GM18951 (cell line): Measurements from ENCODE around the gene NRIP1.

Experiments used
- POLR2A ChIP-seq: IDR thresholded peaks from 4 replicates; pipeline ENCODE4 v1.6.1; 2011; ENCODE audit warnings: mild to moderate bottlenecking; ENCODE audit not compliant: insufficient read length, insufficient read depth; ENCODE audit errors: extremely low read depth
- in situ Hi-C: fragments of 300-500 bp; cut with MboI; formaldehyde crosslinking; loops from one replicate; pipeline ENCODE4 v1.12.0; 2022; ENCODE audit warnings: low sequenced_read_pairs, mixed read lengths, inconsistent platforms; ENCODE audit not compliant: unreplicated experiment

The NRIP1 gene

DNA sequence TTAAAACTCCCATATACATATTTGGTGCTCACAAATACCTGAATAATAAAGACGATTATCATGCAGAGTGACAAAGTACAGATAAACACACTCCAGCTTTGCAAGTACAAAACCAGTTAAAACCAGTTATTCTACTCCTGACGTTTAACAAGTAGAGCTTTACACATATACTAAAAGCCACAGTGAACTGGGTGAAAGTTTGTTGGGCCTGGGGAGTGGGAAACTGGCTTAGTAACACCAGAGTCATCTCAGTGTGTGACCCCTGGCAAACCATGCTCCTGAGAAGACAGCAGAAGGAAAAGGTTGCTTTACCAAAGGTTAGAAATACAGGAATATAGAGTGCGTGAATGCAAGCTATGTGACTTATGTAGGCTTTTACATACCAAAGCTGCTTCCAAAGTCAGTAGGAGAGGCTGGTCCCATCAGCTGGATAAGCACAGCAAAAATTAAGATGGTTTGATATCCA is 148.1 kb downstream of the NRIP1 start:
- no peak for TF ChIP-seq POLR2A
- in situ Hi-C loops, result no loop called here

DNA sequence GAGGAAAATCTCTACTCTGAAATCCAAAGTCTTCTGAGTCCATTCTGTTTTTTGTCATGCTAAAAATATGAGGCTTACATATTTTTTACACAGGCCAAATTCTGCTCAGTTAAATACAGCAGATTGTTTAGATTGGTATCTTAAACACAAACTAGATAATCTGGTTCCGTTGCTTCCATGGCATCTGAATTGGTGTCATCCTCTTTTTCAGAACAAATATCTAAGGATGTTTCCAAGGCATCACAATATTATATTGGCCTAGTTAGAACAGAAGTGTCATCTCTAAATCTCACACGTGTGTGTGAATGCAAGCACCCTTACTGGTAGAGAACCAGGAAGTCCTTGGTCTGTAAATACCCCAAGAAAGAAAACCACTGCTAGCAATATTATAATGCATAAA is 151.2 kb downstream of the NRIP1 start:
- no peak for TF ChIP-seq POLR2A
- in situ Hi-C loops, result no loop called here

DNA sequence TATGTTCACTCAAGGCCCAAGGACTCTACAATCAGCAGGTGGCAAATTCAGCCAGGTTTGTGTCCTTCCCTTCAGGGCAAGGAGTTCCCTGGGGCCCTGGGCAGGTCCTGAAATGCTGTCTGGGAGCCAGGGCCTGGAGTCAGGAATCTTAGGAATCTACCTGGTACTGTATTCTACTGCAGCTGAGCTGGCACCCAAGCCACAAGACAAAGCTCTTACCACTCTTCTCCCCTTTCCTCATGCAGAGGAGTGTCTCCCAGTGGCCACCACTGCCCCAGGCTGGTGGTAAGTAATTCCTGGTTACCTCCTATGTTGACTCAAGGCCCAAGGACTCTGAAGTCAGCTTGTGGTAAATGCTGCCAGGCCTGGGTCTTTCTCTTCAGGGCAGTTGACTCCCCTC is 153.4 kb downstream of the NRIP1 start:
- in situ Hi-C loops, result no loop called here
- no peak for TF ChIP-seq POLR2A
